ENCODE data around the gene MEPCE.
"Not testable (repeated sequence)": the region's sequence is repeated elsewhere in the genome, so short reads cannot be mapped to it uniquely, and the experiment has no call there.

Gene MEPCE

GRCh38 chr7:100434297-100435144 is 4.9 kb downstream of the MEPCE start:
- peak; percentile 35 for DNase-seq (ENCODE audit: low spot score)

DNA sequence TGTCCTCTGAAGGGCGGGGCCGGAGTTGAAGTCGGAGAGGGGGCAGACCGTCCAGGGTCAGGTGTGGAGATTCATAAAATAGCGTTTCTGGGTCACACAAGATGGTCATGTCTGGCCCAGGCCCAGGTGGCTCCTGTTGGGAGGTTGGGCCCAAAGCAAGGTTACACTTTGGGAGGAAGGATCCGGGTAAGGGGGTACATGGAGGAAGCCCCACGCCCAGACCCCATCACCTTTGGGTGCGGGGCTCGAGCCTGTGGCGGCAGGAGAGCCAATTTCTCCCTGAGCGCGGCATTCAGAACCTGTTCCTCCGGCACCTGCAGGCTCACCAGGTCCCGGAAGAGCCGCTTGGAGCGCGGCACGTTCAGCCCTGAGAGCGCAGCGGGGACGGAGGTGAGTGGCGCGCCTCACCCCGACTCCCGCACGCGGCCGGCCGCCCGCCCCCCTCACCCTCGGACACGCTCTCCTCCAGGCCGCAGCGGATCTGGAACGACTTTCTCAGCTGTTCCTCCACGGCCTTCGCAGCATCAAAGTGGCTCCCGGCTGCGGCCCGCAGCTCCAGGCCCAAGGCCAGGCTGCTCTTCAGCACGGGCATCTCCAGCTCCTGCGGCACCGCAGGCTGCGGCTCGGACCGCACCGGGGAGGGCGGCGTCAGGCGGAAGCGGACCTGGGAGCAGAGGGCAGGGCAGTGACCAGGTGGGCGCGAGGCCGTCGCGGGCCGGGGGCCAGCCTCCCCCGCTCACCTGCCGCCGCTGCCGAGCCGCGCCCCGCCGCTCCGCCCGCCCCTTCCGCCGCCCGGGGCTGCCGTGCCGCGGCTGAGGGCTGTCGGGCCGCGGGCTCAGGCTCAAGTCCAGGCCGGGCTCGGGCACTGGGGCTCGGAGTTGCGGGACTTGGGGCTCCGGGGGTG is 6.0 kb downstream of the MEPCE start:
- DNase-seq (ENCODE audit: low spot score), result peak; percentile 81

- DNase-seq (ENCODE audit: low spot score), result no peak
These were observed 7.8 kb downstream of the MEPCE start for GRCh38 chr7:100437150-100438100.

DNA sequence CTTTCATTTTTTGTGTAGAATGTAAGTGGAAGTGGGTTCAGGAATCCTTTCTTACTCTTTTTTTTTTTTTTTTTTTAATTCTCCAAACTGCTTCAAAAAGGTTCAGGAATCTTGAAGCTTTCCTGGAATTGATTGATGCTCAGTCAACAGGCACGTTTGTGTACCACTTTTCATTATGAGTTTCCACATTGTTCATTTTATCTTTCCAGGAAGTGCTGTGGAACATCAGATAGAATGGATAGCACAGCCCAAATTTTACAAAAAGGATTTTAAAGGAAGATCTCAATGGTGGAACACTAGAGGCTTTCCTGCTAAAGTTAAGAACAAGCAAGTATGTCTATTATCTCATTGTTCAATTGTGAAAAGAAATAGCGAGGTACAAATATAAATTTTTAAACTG is 8.5 kb downstream of the MEPCE start:
- no peak for DNase-seq (ENCODE audit: low spot score)

DNA sequence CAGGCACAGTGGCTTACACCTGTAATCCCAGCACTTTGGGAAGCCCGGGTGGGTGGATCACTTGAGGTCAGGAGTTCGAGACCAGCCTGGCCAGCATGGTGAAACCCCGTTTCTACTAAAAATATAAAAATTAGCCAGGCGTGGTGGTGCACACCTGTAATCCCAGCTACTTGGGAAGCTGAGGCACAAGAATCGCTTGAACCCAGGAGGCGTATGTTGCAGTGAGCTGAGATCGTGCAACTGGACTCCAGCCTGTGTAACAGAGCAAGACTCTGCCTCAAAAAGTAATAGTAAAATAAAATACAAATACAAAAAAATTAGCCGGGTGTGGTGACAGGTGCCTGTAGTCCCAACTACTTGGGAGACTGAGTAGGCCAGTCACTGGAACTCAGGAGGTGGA is 9.1 kb downstream of the MEPCE start:
- DNase-seq (ENCODE audit: low spot score), result not testable (repeated sequence)

- DNase-seq (ENCODE audit: low spot score), result not testable (repeated sequence)
These were observed 9.6 kb downstream of the MEPCE start for GRCh38 chr7:100439244-100439643.

DNA sequence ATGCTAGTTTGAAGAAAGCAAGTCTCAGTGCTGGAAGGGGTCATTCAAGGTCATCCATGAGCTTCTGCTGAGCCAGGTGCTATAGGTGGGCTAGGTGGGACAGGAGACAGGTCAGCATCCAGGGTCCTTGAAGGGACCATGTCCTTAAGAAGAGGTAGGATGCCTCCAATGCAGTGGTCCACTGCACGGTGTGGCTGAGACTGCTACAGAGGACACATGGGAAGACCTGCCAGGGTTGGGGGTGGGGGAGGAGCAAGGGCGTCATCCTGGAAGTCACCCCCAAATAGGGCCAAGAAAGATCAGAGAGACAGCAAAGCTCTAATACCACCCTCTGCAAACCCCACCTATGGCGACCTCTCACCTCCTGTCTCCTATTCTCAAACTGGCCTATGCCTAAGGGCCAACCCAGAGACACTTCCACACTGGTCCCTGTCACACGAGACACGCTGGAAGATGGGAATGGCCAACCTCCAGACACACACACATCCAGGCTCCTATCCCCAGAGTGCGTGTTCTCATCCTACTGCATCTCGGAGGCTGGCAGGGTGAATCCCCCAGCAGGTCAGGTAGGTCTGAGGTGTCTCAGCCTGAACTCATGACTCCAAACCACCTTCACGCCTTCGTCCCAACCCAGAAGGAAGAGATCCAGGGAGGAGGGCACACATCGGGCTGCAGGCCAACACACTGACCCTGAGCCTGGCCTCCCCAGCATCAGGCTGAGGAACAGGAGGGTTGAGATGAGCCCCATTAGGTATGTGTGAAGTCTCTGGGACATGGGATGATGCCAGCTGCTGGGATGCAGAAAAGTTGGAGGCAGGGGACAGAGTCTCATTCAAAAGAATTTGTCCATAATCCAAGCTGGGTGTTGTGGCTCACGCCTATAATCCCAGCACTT is 12.3 kb downstream of the MEPCE start:
- DNase-seq (ENCODE audit: low spot score), result no peak

DNA sequence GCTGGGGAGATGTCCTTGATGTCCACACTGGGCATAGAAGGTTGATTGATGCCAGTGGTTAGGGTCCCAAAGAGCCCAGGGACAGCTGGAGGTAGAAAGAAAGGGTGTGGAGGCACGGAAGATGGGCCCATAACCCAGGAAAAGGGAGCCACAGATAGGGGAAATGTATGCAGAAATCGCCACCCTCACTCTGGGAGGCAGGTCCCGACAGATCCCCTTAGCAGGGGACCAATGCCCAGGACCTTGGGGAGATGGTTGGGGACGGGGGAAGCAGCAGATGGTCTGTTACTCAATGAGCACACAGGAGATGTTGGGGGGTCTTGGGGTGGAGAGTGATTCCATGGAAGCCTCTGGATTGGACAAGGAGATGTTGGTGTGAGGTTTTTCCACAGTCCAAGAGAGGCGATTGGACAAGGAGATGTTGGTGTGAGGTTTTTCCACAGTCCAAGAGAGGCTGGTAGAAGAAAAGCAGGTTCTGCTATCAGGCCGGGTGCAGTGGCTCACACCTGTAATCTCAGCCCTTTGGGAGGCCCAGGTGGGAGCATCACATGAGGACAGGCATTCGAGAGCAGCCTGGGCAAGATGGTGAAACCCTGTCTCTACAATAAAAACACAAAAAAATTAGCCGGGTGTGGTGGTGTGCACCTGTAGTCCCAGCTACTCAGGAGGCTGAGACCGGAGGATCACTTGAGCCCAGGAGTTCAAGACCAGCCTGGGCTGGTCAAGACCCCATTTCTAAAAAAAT is 13.6 kb downstream of the MEPCE start:
- DNase-seq (ENCODE audit: low spot score), result no peak

GRCh38 chr7:100444311-100445278 is 15.0 kb downstream of the MEPCE start:
- DNase-seq (ENCODE audit: low spot score), result peak; percentile 52

DNA sequence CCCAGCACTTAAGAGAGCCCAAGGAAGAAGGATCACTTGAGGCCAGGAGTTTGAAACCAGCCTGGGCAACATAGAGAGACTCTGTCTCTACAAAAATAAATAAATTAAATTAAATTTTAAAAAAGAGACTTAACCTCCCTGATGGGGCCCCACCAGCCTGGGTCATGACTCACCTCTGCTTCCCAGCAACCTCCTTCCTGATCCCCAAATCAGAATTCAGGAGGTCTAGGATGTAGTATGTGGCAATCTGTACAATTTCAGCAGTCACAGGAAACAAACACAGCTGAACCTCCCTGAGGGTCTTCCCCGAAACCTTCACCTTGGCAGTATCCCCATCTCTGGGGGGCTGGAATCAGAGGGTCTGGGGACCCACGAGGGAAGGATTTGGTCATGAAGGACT is 16.4 kb downstream of the MEPCE start:
- no peak for DNase-seq (ENCODE audit: low spot score)

GRCh38 chr7:100447363-100447762 is 17.7 kb downstream of the MEPCE start:
- not testable (repeated sequence) for DNase-seq (ENCODE audit: low spot score)

DNA sequence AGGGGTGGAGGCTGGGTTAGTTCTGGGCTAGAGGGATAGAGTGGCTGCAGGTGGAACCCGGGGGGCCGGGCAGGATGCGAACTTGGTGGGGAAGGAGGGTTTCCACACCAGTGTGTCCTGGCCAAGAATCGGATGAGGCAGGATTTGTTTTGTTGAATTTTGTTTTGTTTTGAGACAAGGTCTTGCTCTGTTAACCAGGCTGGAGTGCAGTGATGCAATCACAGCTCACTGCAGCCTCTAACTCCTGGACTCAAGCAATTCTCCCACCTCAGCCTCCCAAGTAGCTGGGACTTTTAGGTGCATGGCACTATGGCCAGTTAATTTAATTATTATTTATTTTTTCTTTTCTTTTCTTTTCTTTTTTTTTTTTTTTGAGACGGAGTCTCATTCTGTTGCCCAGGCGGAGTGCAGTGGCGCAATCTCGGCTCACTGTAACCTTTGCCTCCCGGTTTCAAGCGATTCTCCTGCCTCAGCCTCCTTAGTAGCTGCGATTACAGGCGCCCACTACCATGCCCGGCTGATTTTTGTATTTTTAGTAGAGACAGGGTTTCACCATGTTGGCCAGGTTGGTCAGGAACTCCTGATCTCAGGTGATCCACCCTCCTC is 19.7 kb downstream of the MEPCE start:
- no peak for DNase-seq (ENCODE audit: low spot score)

DNA sequence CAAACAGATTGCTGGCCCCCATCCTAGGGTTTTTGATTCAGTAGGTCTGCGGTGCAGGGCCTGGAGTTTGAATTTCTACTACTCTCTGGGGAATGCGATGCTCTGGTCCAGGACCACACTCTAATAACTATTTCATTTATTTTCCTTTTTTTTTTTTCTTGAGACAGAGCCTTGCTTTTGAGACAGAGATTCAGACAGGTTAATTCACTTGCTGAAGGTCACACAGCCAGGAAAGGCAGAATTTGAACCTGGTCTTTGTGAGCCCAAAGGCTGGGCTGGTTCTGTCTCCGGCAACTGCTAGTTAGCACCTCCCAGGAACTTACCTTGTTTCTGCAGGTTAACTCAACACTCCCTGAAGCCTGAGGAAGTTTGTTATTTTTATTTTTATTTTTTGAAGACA is 22.9 kb downstream of the MEPCE start:
- DNase-seq (ENCODE audit: low spot score), result no peak

- not testable (repeated sequence) for DNase-seq (ENCODE audit: low spot score)
These were observed 24.2 kb downstream of the MEPCE start for GRCh38 chr7:100453854-100454253.

- DNase-seq (ENCODE audit: low spot score), result peak; percentile 51
These were observed 25.6 kb downstream of the MEPCE start for GRCh38 chr7:100455206-100455605.

GRCh38 chr7:100456562-100456961 is 26.9 kb downstream of the MEPCE start:
- DNase-seq (ENCODE audit: low spot score), result peak; percentile 30

DNA sequence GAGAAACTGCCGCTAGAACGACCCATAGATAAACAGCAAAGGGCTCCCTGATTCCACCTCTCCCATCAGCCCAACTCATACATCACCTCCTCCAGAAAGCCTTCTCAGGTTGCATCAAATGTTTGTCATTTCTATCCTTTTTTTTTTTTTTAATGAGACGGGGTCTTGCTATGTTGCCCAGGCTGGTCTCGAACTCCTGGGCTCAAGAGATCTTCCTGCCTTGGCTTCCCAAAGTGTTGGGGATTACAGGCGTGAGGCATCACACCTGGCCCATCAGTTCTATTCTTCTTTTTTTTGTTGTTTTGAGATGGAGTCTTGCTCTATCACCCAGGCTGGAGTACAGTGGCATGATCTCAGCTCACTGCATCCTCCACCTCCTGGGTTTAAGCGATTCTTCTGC is 27.4 kb downstream of the MEPCE start:
- DNase-seq (ENCODE audit: low spot score), result no peak

DNA sequence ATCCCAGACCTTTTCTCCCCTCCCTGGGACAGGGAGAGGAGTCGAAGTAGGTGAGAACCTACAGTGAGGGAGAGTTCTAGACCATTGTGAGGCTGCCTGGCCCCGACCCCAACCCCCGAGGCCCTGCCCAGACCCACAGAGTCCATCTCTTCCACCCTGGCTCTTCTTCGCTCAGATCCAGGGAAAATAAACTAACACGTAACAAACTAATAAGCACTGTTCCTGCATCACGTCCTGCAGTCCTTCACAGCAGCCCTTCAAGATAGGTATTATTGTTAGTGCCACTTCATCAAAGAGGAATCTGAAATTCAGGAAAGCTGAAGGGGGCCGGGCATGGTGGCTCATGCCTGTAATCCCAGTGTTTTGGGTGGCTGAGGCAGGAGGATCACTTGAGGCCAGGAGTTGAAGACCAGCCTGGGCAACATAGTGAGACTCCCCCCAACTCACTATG is 34.6 kb downstream of the MEPCE start, which contains the start of gene SPACDR:
SPACDR (minus strand) TSS at position 51 of the 451 bp plus-strand sequence. CDS start 235 bp downstream, outside the sequence.
- DNase-seq (ENCODE audit: low spot score), result no peak
